Choroid plexus epithelial cell (primary cell): ENCODE results near the gene NHLRC4.

ENCODE experiments used
- DNase-seq: peaks from one replicate; pipeline ENCODE4 v3.0.0-alpha.2; 2010; ENCODE audit warnings: low read depth
- H3K4me3 ChIP-seq: 2 replicates; pipeline ENCODE4 v1.5.1; 2011; ENCODE audit warnings: low read depth, mild to moderate bottlenecking, control low read depth, low read length, moderate library complexity
- TF ChIP-seq, protein P1 (sequence below): conservative IDR thresholded peaks from 2 replicates; pipeline ENCODE4 v1.5.1; 2011; ENCODE audit warnings: low read depth, mild to moderate bottlenecking, control low read depth, inconsistent platforms, low read length, moderate library complexity

The NHLRC4 gene

DNA sequence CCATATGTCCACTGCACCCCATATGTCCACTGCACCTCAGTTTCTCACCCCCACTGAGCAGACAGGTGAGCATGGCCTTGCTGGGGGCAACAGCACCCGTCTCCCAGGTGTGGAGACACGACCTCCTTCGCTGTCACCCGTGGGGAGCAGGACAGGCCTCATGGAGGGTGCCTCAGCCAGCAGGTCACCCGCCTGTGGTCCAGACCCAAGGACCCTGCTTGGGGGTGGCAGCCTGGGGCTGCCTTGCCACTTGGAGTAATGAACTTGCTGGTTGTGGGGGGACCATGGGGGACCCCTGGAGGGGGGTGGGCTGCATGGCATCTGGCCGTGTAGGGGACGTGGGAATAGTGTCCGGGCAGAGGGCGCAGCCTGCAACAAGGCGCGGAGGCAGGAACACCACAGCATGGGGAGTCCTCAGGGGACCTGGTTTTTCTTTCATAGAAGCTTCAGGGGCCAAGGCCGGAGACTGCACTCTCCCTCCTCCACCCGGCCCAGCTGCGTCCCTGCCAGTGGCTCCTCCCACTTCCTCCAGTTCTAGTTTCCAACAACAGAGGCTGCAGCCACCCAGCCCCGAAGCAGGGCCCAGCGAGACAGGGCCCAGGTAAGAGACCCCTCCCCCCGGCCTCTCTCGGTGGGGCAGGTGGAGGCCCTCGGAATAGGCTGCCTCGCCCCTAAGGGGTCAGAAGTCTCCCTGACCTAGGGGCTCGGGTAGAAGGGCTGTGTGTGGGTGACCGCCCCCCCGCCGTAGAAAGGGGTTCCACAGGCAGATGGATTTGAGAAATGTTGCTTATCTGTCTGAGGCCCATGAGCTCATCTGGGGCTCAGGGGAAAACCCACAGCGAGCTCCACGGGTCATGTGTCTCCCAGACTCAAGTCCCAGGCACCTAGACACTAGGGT lies at the start of gene NHLRC4:
TSS of gene NHLRC4 (plus strand) at position 531 of the 898 bp plus-strand sequence. CDS start 1,043 bp downstream, outside the sequence.
- H3K4me3 ChIP-seq = peak within 1 kb of the TSS; percentile 25
- TF ChIP-seq, protein P1, sequence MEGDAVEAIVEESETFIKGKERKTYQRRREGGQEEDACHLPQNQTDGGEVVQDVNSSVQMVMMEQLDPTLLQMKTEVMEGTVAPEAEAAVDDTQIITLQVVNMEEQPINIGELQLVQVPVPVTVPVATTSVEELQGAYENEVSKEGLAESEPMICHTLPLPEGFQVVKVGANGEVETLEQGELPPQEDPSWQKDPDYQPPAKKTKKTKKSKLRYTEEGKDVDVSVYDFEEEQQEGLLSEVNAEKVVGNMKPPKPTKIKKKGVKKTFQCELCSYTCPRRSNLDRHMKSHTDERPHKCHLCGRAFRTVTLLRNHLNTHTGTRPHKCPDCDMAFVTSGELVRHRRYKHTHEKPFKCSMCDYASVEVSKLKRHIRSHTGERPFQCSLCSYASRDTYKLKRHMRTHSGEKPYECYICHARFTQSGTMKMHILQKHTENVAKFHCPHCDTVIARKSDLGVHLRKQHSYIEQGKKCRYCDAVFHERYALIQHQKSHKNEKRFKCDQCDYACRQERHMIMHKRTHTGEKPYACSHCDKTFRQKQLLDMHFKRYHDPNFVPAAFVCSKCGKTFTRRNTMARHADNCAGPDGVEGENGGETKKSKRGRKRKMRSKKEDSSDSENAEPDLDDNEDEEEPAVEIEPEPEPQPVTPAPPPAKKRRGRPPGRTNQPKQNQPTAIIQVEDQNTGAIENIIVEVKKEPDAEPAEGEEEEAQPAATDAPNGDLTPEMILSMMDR = no peak
- peak; percentile 78 for DNase-seq

GRCh38 chr16:518858-519257 lies 47.9 kb upstream of the NHLRC4 start:
- H3K4me3 ChIP-seq = no peak overlapping the region
- no peak for DNase-seq
- TF ChIP-seq, protein P1 = no peak

- H3K4me3 ChIP-seq = no peak overlapping the region
- DNase-seq = no peak
- TF ChIP-seq, protein P1 = no peak
These were observed 47.4 kb upstream of the NHLRC4 start for GRCh38 chr16:519425-519824.

- DNase-seq = no peak
- TF ChIP-seq, protein P1 = no peak
- H3K4me3 ChIP-seq = no peak overlapping the region
These were observed 46.7 kb upstream of the NHLRC4 start for GRCh38 chr16:519841-520687.

- TF ChIP-seq, protein P1 = no peak
- no peak for DNase-seq
- H3K4me3 ChIP-seq = no peak overlapping the region
These were observed 46.0 kb upstream of the NHLRC4 start for GRCh38 chr16:520847-521246.

- DNase-seq = no peak
- TF ChIP-seq, protein P1 = peak; percentile 31
- no peak overlapping the region for H3K4me3 ChIP-seq
These were observed 45.2 kb upstream of the NHLRC4 start for GRCh38 chr16:521381-522210.
